COLO668 (cell line): ENCODE data around the gene SLC28A1.
"Not testable (repeated sequence)": the region's sequence is repeated elsewhere in the genome, so short reads cannot be mapped to it uniquely, and the experiment has no call there.

Experiments used
- DNase-seq: peaks from one replicate; lab custom pipeline; 2025; ENCODE audit not compliant: unreplicated experiment; lab: John Stamatoyannopoulos, UW

Gene SLC28A1

GRCh38 chr15:84987351-84987750 is 102.9 kb downstream of the SLC28A1 start:
- DNase-seq, result not testable (repeated sequence)

GRCh38 chr15:84987949-84988624 is 103.6 kb downstream of the SLC28A1 start:
- no peak for DNase-seq

- no peak for DNase-seq
Measured at GRCh38 chr15:84988909-84989644, 104.6 kb downstream of the SLC28A1 start.

GRCh38 chr15:84990507-84990906 is 106.0 kb downstream of the SLC28A1 start:
- DNase-seq, result no peak

- no peak for DNase-seq
Measured at GRCh38 chr15:84991014-84991712, 106.7 kb downstream of the SLC28A1 start.

- DNase-seq, result no peak
Measured at GRCh38 chr15:84992157-84992944, 107.9 kb downstream of the SLC28A1 start.
